HEK293 (cell line): ENCODE measurements around the gene EPOP.

Experiments used
- CTCF ChIA-PET: fragments of 350-600 bp; formaldehyde crosslinking; extraction: SDS; loops from one replicate; lab custom pipeline; 2021; ENCODE audit warnings: antibody characterized with exemption; lab: Yijun Ruan, JAX
- POLR2A ChIA-PET: fragments of 300-600 bp; formaldehyde crosslinking; extraction: SDS; loops from one replicate; lab custom pipeline; 2020; ENCODE audit warnings: antibody characterized with exemption, inconsistent platforms; lab: Yijun Ruan, JAX
- H3K27ac ChIP-seq: fragments of 200-500 bp; sonication (Bioruptor generic); 2 replicates; pipeline ENCODE4 v1.5.1; 2014; ENCODE audit warnings: low read depth, low read length, control low read depth, inconsistent platforms; ENCODE audit errors: extremely low read depth
- H3K36me3 ChIP-seq, 2 experiments: fragments of 200-500 bp in 1 of 2; sonication (Bioruptor generic) in 1 of 2; 1 replicate in 1 of 2; 2 replicates in 1 of 2; pipeline ENCODE4 v1.5.1; 2014 to 2017; ENCODE audit warnings: inconsistent platforms in 2 of 2, low read length in 2 of 2; ENCODE audit not compliant: control insufficient read depth in 2 of 2, insufficient read depth in 1 of 2
- H3K4me1 ChIP-seq: fragments of 200-500 bp; sonication (Bioruptor generic); 2 replicates; pipeline ENCODE4 v1.5.1; 2014; ENCODE audit warnings: mild to moderate bottlenecking, low read length, inconsistent platforms; ENCODE audit not compliant: control insufficient read depth, insufficient read depth
- H3K4me3 ChIP-seq: 2 replicates; pipeline ENCODE4 v1.5.1; 2011; ENCODE audit warnings: low read depth, mild to moderate bottlenecking, control low read depth, low read length, moderate library complexity
- H3K9me3 ChIP-seq: fragments of 200-500 bp; sonication (Bioruptor generic); 2 replicates; pipeline ENCODE4 v1.5.1; 2014; ENCODE audit warnings: low read depth, low read length, inconsistent platforms; ENCODE audit not compliant: control insufficient read depth, insufficient read depth
- EGR2 ChIP-seq: fragments of 450-650 bp; formaldehyde crosslinking; IDR thresholded peaks from 2 replicates; pipeline ENCODE4 v1.5.1; 2016; ENCODE audit warnings: low read depth, missing biosample characterization, missing genetic modification characterization
- MZF1 ChIP-seq: fragments of 450-650 bp; formaldehyde crosslinking; IDR thresholded peaks from 2 replicates; pipeline ENCODE4 v1.5.1; 2017; ENCODE audit warnings: missing biosample characterization, missing genetic modification characterization, borderline replicate concordance
- PBX3 ChIP-seq: sonication (generic); formaldehyde crosslinking; IDR thresholded peaks from 2 replicates; pipeline ENCODE4 v1.8.1; 2022; ENCODE audit warnings: mild to moderate bottlenecking, moderate library complexity, missing genetic modification reagents
- SCRT1 ChIP-seq: fragments of 450-650 bp; formaldehyde crosslinking; IDR thresholded peaks from 2 replicates; pipeline ENCODE4 v1.5.1; 2016; ENCODE audit warnings: missing biosample characterization, missing genetic modification characterization, borderline replicate concordance
- SP2 ChIP-seq: fragments of 450-650 bp; formaldehyde crosslinking; IDR thresholded peaks from 2 replicates; pipeline ENCODE4 v1.5.1; 2016; ENCODE audit warnings: missing biosample characterization, missing genetic modification characterization
- ZFHX2 ChIP-seq: fragments of 450-650 bp; formaldehyde crosslinking; conservative IDR thresholded peaks from 2 replicates; pipeline ENCODE4 v1.5.1; 2016; ENCODE audit warnings: missing biosample characterization, missing genetic modification characterization
- ZNF112 ChIP-seq: fragments of 450-650 bp; formaldehyde crosslinking; IDR thresholded peaks from 2 replicates; pipeline ENCODE4 v1.5.0; 2017; ENCODE audit warnings: missing biosample characterization, missing genetic modification characterization
- ZNF157 ChIP-seq: fragments of 450-650 bp; formaldehyde crosslinking; IDR thresholded peaks from 2 replicates; pipeline ENCODE4 v1.5.1; 2016; ENCODE audit warnings: missing biosample characterization, missing genetic modification characterization
- ZNF169 ChIP-seq: fragments of 450-650 bp; formaldehyde crosslinking; IDR thresholded peaks from 2 replicates; pipeline ENCODE4 v1.5.1; 2016; ENCODE audit warnings: missing biosample characterization, missing genetic modification characterization
- ZNF223 ChIP-seq: fragments of 450-650 bp; formaldehyde crosslinking; IDR thresholded peaks from 2 replicates; pipeline ENCODE4 v1.5.1; 2016; ENCODE audit warnings: missing biosample characterization, missing genetic modification characterization
- ZNF274 ChIP-seq, 2 experiments: fragments of 200-500 bp in 1 of 2; fragments of 450-650 bp in 1 of 2; sonication (Bioruptor generic) in 1 of 2; formaldehyde crosslinking in 1 of 2; IDR thresholded peaks; 2 replicates each; pipeline versions ENCODE4 v1.5.1 to v1.6.1; 2014 to 2016; ENCODE audit warnings: borderline replicate concordance in 1 of 2, inconsistent platforms in 1 of 2, low read length in 1 of 2, missing biosample characterization in 1 of 2, missing genetic modification characterization in 1 of 2
- ZNF350 ChIP-seq: fragments of 450-650 bp; formaldehyde crosslinking; IDR thresholded peaks from 2 replicates; pipeline ENCODE4 v1.5.0; 2017; ENCODE audit warnings: missing biosample characterization, mild to moderate bottlenecking, missing genetic modification characterization
- ZNF362 ChIP-seq: fragments of 450-650 bp; formaldehyde crosslinking; IDR thresholded peaks from 2 replicates; pipeline ENCODE4 v1.5.1; 2016; ENCODE audit warnings: missing biosample characterization, missing genetic modification characterization
- ZNF416 ChIP-seq: fragments of 450-650 bp; formaldehyde crosslinking; IDR thresholded peaks from 2 replicates; pipeline ENCODE4 v1.5.1; 2016; ENCODE audit warnings: missing biosample characterization, missing genetic modification characterization
- ZNF423 ChIP-seq: fragments of 450-650 bp; formaldehyde crosslinking; IDR thresholded peaks from 2 replicates; pipeline ENCODE4 v1.5.1; 2016; ENCODE audit warnings: missing biosample characterization, missing genetic modification characterization
- ZNF596 ChIP-seq: fragments of 450-650 bp; IDR thresholded peaks from 2 replicates; pipeline ENCODE4 v1.5.0; 2018; ENCODE audit warnings: missing biosample characterization, mild to moderate bottlenecking, missing genetic modification characterization, moderate library complexity
- ZNF645 ChIP-seq: fragments of 450-650 bp; formaldehyde crosslinking; IDR thresholded peaks from 2 replicates; pipeline ENCODE4; 2016; ENCODE audit warnings: missing biosample characterization, missing genetic modification characterization
- ZNF660 ChIP-seq: fragments of 450-650 bp; IDR thresholded peaks from 2 replicates; pipeline ENCODE4 v1.5.1; 2018; ENCODE audit warnings: missing biosample characterization, mild to moderate bottlenecking, missing genetic modification characterization
- ZNF837 ChIP-seq: fragments of 450-650 bp; formaldehyde crosslinking; IDR thresholded peaks from 2 replicates; pipeline ENCODE4 v1.5.1; 2016; ENCODE audit warnings: missing biosample characterization, missing genetic modification characterization
- TF ChIP-seq, protein P1 (sequence below): fragments of 450-650 bp; formaldehyde crosslinking; IDR thresholded peaks from 2 replicates; pipeline ENCODE4 v1.5.1; 2017; ENCODE audit warnings: missing biosample characterization, missing genetic modification characterization
- TF ChIP-seq, protein P2 (sequence below): fragments of 450-650 bp; formaldehyde crosslinking; IDR thresholded peaks from 2 replicates; pipeline ENCODE4 v1.5.1; 2016; ENCODE audit warnings: missing biosample characterization, missing genetic modification characterization
- TF ChIP-seq, protein P3 (sequence below): fragments of 450-650 bp; formaldehyde crosslinking; IDR thresholded peaks from 2 replicates; pipeline ENCODE4 v1.5.1; 2016; ENCODE audit warnings: missing biosample characterization, missing genetic modification characterization

The EPOP gene

GRCh38 chr17:38660097-38661025, 14.4 kb downstream of the EPOP start:
- POLR2A ChIA-PET, result interaction anchor here (0.7 kb wide), 2 partner anchors 68 to 247 kb away, joined by 3 read pairs; no protein-coding TSS in a partner anchor
- TF ChIP-seq, protein P1, sequence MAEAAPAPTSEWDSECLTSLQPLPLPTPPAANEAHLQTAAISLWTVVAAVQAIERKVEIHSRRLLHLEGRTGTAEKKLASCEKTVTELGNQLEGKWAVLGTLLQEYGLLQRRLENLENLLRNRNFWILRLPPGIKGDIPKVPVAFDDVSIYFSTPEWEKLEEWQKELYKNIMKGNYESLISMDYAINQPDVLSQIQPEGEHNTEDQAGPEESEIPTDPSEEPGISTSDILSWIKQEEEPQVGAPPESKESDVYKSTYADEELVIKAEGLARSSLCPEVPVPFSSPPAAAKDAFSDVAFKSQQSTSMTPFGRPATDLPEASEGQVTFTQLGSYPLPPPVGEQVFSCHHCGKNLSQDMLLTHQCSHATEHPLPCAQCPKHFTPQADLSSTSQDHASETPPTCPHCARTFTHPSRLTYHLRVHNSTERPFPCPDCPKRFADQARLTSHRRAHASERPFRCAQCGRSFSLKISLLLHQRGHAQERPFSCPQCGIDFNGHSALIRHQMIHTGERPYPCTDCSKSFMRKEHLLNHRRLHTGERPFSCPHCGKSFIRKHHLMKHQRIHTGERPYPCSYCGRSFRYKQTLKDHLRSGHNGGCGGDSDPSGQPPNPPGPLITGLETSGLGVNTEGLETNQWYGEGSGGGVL (tag by site-specific recombination), result no peak
- TF ChIP-seq ZNF223 (tag by site-specific recombination), result no peak
- TF ChIP-seq SP2 (tag by site-specific recombination), result peak; percentile 40
- TF ChIP-seq ZFHX2 (tag by site-specific recombination), result peak; percentile 51
- TF ChIP-seq PBX3 (CRISPR knock-in tag), result no peak
- TF ChIP-seq ZNF350 (tag by site-specific recombination), result no peak
- no peak for TF ChIP-seq ZNF837 (tag by site-specific recombination)
- TF ChIP-seq ZNF416 (tag by site-specific recombination), result no peak
- TF ChIP-seq ZNF423, result no peak
- TF ChIP-seq ZNF660 (tag by site-specific recombination), result no peak
- no peak for TF ChIP-seq ZNF645
- no peak for TF ChIP-seq MZF1 (tag by site-specific recombination)
- no peak for TF ChIP-seq ZNF274 (IDR thresholded peaks at IDR 0.05; ENCODE audit: low read length)
- TF ChIP-seq ZNF274 (tag by site-specific recombination; IDR thresholded peaks at IDR 0.05; ENCODE audit: borderline replicate concordance), result no peak
- peak; percentile 59 for TF ChIP-seq EGR2 (tag by site-specific recombination)
- TF ChIP-seq, protein P2, sequence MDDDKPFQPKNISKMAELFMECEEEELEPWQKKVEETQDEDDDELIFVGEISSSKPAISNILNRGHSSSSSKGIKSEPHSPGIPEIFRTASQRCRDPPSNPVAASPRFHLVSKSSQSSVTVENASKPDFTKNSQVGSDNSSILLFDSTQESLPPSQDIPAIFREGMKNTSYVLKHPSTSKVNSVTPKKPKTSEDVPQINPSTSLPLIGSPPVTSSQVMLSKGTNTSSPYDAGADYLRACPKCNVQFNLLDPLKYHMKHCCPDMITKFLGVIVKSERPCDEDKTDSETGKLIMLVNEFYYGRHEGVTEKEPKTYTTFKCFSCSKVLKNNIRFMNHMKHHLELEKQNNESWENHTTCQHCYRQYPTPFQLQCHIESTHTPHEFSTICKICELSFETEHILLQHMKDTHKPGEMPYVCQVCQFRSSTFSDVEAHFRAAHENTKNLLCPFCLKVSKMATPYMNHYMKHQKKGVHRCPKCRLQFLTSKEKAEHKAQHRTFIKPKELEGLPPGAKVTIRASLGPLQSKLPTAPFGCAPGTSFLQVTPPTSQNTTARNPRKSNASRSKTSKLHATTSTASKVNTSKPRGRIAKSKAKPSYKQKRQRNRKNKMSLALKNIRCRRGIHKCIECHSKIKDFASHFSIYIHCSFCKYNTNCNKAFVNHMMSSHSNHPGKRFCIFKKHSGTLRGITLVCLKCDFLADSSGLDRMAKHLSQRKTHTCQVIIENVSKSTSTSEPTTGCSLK (tag by site-specific recombination), result no peak
- no peak for TF ChIP-seq ZNF169 (tag by site-specific recombination)
- TF ChIP-seq, protein P3, sequence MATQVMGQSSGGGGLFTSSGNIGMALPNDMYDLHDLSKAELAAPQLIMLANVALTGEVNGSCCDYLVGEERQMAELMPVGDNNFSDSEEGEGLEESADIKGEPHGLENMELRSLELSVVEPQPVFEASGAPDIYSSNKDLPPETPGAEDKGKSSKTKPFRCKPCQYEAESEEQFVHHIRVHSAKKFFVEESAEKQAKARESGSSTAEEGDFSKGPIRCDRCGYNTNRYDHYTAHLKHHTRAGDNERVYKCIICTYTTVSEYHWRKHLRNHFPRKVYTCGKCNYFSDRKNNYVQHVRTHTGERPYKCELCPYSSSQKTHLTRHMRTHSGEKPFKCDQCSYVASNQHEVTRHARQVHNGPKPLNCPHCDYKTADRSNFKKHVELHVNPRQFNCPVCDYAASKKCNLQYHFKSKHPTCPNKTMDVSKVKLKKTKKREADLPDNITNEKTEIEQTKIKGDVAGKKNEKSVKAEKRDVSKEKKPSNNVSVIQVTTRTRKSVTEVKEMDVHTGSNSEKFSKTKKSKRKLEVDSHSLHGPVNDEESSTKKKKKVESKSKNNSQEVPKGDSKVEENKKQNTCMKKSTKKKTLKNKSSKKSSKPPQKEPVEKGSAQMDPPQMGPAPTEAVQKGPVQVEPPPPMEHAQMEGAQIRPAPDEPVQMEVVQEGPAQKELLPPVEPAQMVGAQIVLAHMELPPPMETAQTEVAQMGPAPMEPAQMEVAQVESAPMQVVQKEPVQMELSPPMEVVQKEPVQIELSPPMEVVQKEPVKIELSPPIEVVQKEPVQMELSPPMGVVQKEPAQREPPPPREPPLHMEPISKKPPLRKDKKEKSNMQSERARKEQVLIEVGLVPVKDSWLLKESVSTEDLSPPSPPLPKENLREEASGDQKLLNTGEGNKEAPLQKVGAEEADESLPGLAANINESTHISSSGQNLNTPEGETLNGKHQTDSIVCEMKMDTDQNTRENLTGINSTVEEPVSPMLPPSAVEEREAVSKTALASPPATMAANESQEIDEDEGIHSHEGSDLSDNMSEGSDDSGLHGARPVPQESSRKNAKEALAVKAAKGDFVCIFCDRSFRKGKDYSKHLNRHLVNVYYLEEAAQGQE (tag by site-specific recombination), result no peak
- TF ChIP-seq SCRT1 (tag by site-specific recombination), result no peak
- TF ChIP-seq ZNF362 (tag by site-specific recombination), result no peak
- TF ChIP-seq ZNF112 (tag by site-specific recombination), result no peak
- TF ChIP-seq ZNF596, result no peak
- TF ChIP-seq ZNF157 (tag by site-specific recombination), result no peak

More at GRCh38 chr17:38660097-38661025, 14.4 kb downstream of the EPOP start:
- Histone ChIP-seq H3K4me1 (no peaks in the 10 kb centered on the region), H3K27ac (no peak overlapping the region), H3K36me3 (no peaks in the 10 kb centered on the region), H3K9me3 (no peaks in the 10 kb centered on the region), H3K4me3 (no peak overlapping the region)
- CTCF ChIA-PET, result interaction anchor here (0.6 to 11.9 kb wide), 12 partner anchors 8 to 311 kb away, joined by 3 to 254 read pairs (median 4); no protein-coding TSS in a partner anchor
